HCT116 (cell line): ENCODE measurements around the gene ARHGEF9. TPM values are rescaled to one million over a fixed set of nuclear protein-coding genes. Genes with fewer than 3 reads are reported as not detected.
"Not testable (repeated sequence)": the region's sequence is repeated elsewhere in the genome, so short reads cannot be mapped to it uniquely, and the experiment has no call there.

ENCODE experiments used
- ATAC-seq: fragments of 200-7000 bp; cut with Tn5 transposase; 2 replicates; pipeline ENCODE4 v1.9.1; 2020; ENCODE audit warnings: mild to moderate bottlenecking, moderate library complexity
- Bru-seq: library from RNA; stranded (reverse); fragments of 400-500 nt; gene quantifications from one replicate; lab custom pipeline; 2021; lab: Mats Ljungman, UMichigan
- BruChase-seq, 2 experiments: library from RNA; stranded (reverse); fragments of 400-500 nt; gene quantifications; one replicate each; lab custom pipeline; 2021; lab: Mats Ljungman, UMichigan
- BruUV-seq: library from RNA; stranded (reverse); fragments of 400-500 nt; replicated peaks from 2 replicates; lab custom pipeline; 2021; lab: Mats Ljungman, UMichigan
- CTCF ChIA-PET: fragments of 300-600 bp; sonication (Branson Sonifier 250); formaldehyde crosslinking; loops from one replicate; lab custom pipeline; 2021; ENCODE audit warnings: antibody characterized with exemption; lab: Charles Lee
- POLR2A ChIA-PET: fragments of 300-600, 350-600 bp; sonication (Branson Sonifier 250); formaldehyde crosslinking; loops from one replicate; lab custom pipeline; 2021; ENCODE audit warnings: antibody characterized with exemption; lab: Charles Lee
- RAD21 ChIA-PET, 2 experiments: fragments of 300-600 bp; sonication (Branson Sonifier 250); formaldehyde crosslinking; loops; one replicate each; lab custom pipeline; 2023; ENCODE audit warnings: low total read pairs in 2 of 2; ENCODE audit not compliant: uncharacterized antibody in 2 of 2, unreplicated experiment in 2 of 2, low non-redundant PET in 1 of 2; lab: Charles Lee
- DNase-seq: peaks from one replicate; pipeline ENCODE4 v3.0.0-alpha.2; 2010; ENCODE audit warnings: low read depth, low spot score
- H2AFZ ChIP-seq: fragments of 200-600 bp; shearing (Covaris generic), sonication (generic); 2 replicates; pipeline ENCODE4 v1.6.1; 2017; ENCODE audit warnings: low read depth, mixed run types, mixed read lengths, antibody characterized with exemption, low read length; ENCODE audit not compliant: poor library complexity, severe bottlenecking
- H3K27ac ChIP-seq: 2 replicates; pipeline ENCODE4 v1.5.1; 2012; ENCODE audit warnings: low read depth, low read length
- H3K27me3 ChIP-seq: fragments of 200-600 bp; sonication (generic); 2 replicates; pipeline ENCODE4 v1.6.1; 2016; ENCODE audit warnings: mixed run types, low read length, mixed read lengths; ENCODE audit not compliant: insufficient read depth
- H3K36me3 ChIP-seq, 2 experiments: fragments of 200-500 bp in 1 of 2; fragments of 200-600 bp in 1 of 2; sonication (Bioruptor generic) in 1 of 2; sonication (generic) in 1 of 2; 2 replicates each; pipeline versions ENCODE4 v1.5.1 to v1.6.1; 2014 to 2016; ENCODE audit warnings: low read length in 2 of 2, inconsistent platforms in 1 of 2, mixed read lengths in 1 of 2, mixed run types in 1 of 2; ENCODE audit not compliant: insufficient read depth in 2 of 2, control insufficient read depth in 1 of 2
- H3K4me1 ChIP-seq, 2 experiments: fragments of 200-600 bp in 1 of 2; sonication (generic) in 1 of 2; 2 replicates each; pipeline versions ENCODE4 v1.5.1 to v1.6.1; 2012 to 2017; ENCODE audit warnings: low read length in 2 of 2, inconsistent platforms in 1 of 2, mild to moderate bottlenecking in 1 of 2, mixed read lengths in 1 of 2, mixed run types in 1 of 2, moderate library complexity in 1 of 2; ENCODE audit not compliant: insufficient read depth in 2 of 2, control insufficient read depth in 1 of 2
- H3K4me2 ChIP-seq: fragments of 200-600 bp; sonication (generic); 2 replicates; pipeline ENCODE4 v1.6.1; 2017; ENCODE audit warnings: mixed run types, low read length, mixed read lengths
- H3K4me3 ChIP-seq, 2 experiments: fragments of 200-600 bp in 1 of 2; sonication (generic) in 1 of 2; replicated peaks in 1 of 2; 2 replicates each; pipeline ENCODE4 v1.5.1; 2011 to 2016; ENCODE audit warnings: low read length in 2 of 2, control low read depth in 1 of 2, low read depth in 1 of 2, mild to moderate bottlenecking in 1 of 2, mixed read lengths in 1 of 2, mixed run types in 1 of 2
- H3K79me2 ChIP-seq: fragments of 200-600 bp; sonication (generic); 2 replicates; pipeline ENCODE4 v1.6.1; 2017; ENCODE audit warnings: mild to moderate bottlenecking, mixed run types, low read length, moderate library complexity, mixed read lengths; ENCODE audit not compliant: insufficient read depth
- H3K9ac ChIP-seq: fragments of 200-600 bp; sonication (generic); 2 replicates; pipeline ENCODE4 v1.6.1; 2016; ENCODE audit warnings: low read length, mixed read lengths
- H3K9me2 ChIP-seq: fragments of 200-600 bp; sonication (generic), shearing (Covaris generic); 2 replicates; pipeline ENCODE4 v1.6.1; 2017; ENCODE audit warnings: mixed run types, mild to moderate bottlenecking, moderate library complexity; ENCODE audit not compliant: insufficient read depth
- H3K9me3 ChIP-seq, 2 experiments: fragments of 200-500 bp in 1 of 2; fragments of 200-600 bp in 1 of 2; sonication (Bioruptor generic) in 1 of 2; sonication (generic) in 1 of 2; 2 replicates each; pipeline ENCODE4 v1.6.1; 2014 to 2017; ENCODE audit warnings: low read length in 2 of 2, mixed read lengths in 2 of 2, inconsistent platforms in 1 of 2, low read depth in 1 of 2, mild to moderate bottlenecking in 1 of 2, mixed run types in 1 of 2, moderate library complexity in 1 of 2; ENCODE audit not compliant: control insufficient read depth in 1 of 2, insufficient read depth in 1 of 2
- H4K20me1 ChIP-seq: fragments of 200-600 bp; sonication (generic), shearing (Covaris generic); 2 replicates; pipeline ENCODE4 v1.6.1; 2017; ENCODE audit warnings: mixed run types, mild to moderate bottlenecking, moderate library complexity; ENCODE audit not compliant: insufficient read depth
- ATF3 ChIP-seq: IDR thresholded peaks from 2 replicates; pipeline ENCODE4 v1.6.1; 2012
- ELF1 ChIP-seq: IDR thresholded peaks from 2 replicates; pipeline ENCODE4 v1.6.1; 2012; ENCODE audit warnings: low read depth, borderline replicate concordance
- EZH2 ChIP-seq: fragments of 200-600 bp; sonication (generic); IDR thresholded peaks from 2 replicates; pipeline ENCODE4 v1.6.1; 2017; ENCODE audit warnings: antibody characterized with exemption, mixed run types
- EZH2phosphoT487 ChIP-seq: fragments of 200-600 bp; IDR thresholded peaks from 2 replicates; pipeline ENCODE4 v1.6.1; 2018; ENCODE audit warnings: antibody characterized with exemption, borderline replicate concordance
- MAX ChIP-seq: IDR thresholded peaks from 2 replicates; pipeline ENCODE4 v1.6.1; 2012
- POLR2AphosphoS5 ChIP-seq: IDR thresholded peaks from 2 replicates; pipeline ENCODE4 v1.6.1; 2011; ENCODE audit warnings: mild to moderate bottlenecking, low read depth, low read length, moderate library complexity
- SP1 ChIP-seq: IDR thresholded peaks from 2 replicates; pipeline ENCODE4 v1.6.1; 2012; ENCODE audit warnings: low read depth
- YY1 ChIP-seq: IDR thresholded peaks from 2 replicates; pipeline ENCODE4 v1.6.1; 2011; ENCODE audit warnings: low read length, low read depth, moderate library complexity, mild to moderate bottlenecking; ENCODE audit not compliant: insufficient replicate concordance; ENCODE audit errors: extremely low read depth
- intact Hi-C: fragments of 100-400 bp; cut with micrococcal nuclease; formaldehyde crosslinking; loops from 2 replicates; pipeline ENCODE4 v1.10.0; 2022
- long read RNA-seq: library from polyadenylated mRNA; unstranded; transcript quantifications from one replicate; pipeline ENCODE4 v2.0.0, GENCODE V29; 2021; ENCODE audit not compliant: unreplicated experiment
- polyA plus RNA-seq: library from polyadenylated mRNA; unstranded; fragments of >200 nt; gene quantifications from 2 replicates; pipeline ENCODE4 v1.2.1, GENCODE V29; 2012; ENCODE audit warnings: missing spikeins
- total RNA-seq: library from RNA; stranded (reverse); gene quantifications from one replicate; pipeline ENCODE4 v1.2.1, GENCODE V29; 2021; ENCODE audit not compliant: unreplicated experiment

ARHGEF9 gene
- 15.0 TPM for total RNA-seq
- polyA plus RNA-seq = 7.8 and 8.2 TPM in 2 replicates
- Bru-seq, nascent RNA = percentile 53 among the genes with signal in this experiment
- percentile 61 among the genes with signal in this experiment for BruChase-seq, experiment 1, labeled RNA remaining after a 6-hour chase
- percentile 56 among the genes with signal in this experiment for BruChase-seq, experiment 2, labeled RNA remaining after a 2-hour chase
- long read RNA-seq, partial matches to known transcripts = 0 of 4 reads
- long read RNA-seq, other reads (novel, unspliced or antisense) = 4 of 4 reads

- no peak for ATAC-seq
- ChIA-PET CTCF (no interaction called here), RAD21 (no interaction called here), POLR2A (no interaction called here)
- DNase-seq = no peak
- H3K9me2 ChIP-seq = no peaks in the 10 kb centered on the region
- intact Hi-C loops = loop anchor here (10.0 kb wide), 1 partner anchor 80 kb away; no protein-coding TSS in a partner anchor
- no peak within 1 kb of the TSS for H3K4me3 ChIP-seq
- H3K9ac ChIP-seq = no peak within 1 kb of the TSS
- BruUV-seq = no TSS peak
- no peaks in the 10 kb centered on the region for H3K36me3 ChIP-seq
- no peak within 1 kb of the TSS for H3K4me2 ChIP-seq
- no peaks in the 10 kb centered on the region for H3K9me3 ChIP-seq
- TF ChIP-seq ELF1 (no peak), POLR2AphosphoS5 (no peak), EZH2phosphoT487 (no peak), SP1 (no peak), MAX (no peak), ATF3 (no peak), YY1 (no peak), EZH2 (no peak)
- H3K27ac ChIP-seq = no peak within 1 kb of the TSS
- H2AFZ ChIP-seq = no peak within 1 kb of the TSS
- no peaks in the 10 kb centered on the region for H4K20me1 ChIP-seq
- no peaks in the 10 kb centered on the region for H3K27me3 ChIP-seq
- no peaks in the 10 kb centered on the region for H3K79me2 ChIP-seq
- no peaks in the 10 kb centered on the region for H3K4me1 ChIP-seq
Observed at GRCh38 chrX:63784902-63785707, at the start of gene ARHGEF9. Gene ARHGEF9, minus strand, starts transcription at chrX:63785214. Its CDS starts 69 bp downstream, at chrX:63785145.

GRCh38 chrX:63825446-63825845 lies 40.4 kb upstream of the ARHGEF9 start:
- H3K4me1 ChIP-seq, RAD21 ChIA-PET, intact Hi-C loops, CTCF ChIA-PET, H3K9ac ChIP-seq, DNase-seq, H3K79me2 ChIP-seq, H3K9me2 ChIP-seq, BruUV-seq, H3K27ac ChIP-seq, H3K36me3 ChIP-seq, ATAC-seq, H4K20me1 ChIP-seq, H3K4me3 ChIP-seq, H3K4me2 ChIP-seq, POLR2A ChIA-PET, H3K9me3 ChIP-seq, H2AFZ ChIP-seq, H3K27me3 ChIP-seq: not testable (repeated sequence)
